ENCODE results near the gene FOXO6.

Gene FOXO6

DNA sequence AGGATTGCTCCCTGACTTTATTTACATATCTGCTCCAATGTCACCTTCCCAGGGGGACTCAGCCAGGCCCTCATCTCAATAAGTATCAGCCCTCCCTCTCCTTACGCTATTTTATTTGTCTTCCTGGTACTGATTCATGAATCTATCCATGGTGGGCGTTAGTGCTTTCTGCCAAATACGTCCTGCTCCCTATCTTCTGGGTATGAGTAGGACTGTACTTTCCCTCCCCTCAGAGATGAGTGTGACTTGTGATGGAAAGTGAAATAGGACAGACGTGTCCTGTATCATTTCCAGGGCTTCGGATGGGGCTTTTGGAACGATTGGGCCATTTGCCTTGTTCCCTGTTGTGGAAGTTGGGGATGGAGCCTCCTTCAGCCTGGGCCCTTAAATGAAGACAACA lies 47.5 kb downstream of the FOXO6 start:
- DNase-seq (ENCODE audit: low read depth), result no peak

DNA sequence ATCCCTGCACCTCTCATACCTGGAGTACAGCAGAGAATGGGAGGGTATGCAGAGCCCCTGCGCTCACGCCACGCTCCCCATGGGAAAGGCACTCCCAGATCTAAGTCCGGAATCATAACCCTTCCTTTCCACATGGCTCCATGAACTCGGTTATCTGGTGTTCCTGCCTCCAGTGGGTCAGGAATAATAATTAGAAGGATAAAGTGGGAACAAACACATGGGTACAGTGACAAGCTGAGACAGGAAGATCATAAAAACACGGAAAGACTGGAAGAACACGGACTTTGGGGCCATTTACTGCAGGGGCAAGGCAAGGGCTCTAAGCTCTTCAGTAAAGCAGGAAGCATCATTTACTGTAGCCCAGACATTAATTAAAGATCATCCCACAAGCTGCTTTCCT lies 48.6 kb downstream of the FOXO6 start:
- DNase-seq (ENCODE audit: low read depth), result no peak

DNA sequence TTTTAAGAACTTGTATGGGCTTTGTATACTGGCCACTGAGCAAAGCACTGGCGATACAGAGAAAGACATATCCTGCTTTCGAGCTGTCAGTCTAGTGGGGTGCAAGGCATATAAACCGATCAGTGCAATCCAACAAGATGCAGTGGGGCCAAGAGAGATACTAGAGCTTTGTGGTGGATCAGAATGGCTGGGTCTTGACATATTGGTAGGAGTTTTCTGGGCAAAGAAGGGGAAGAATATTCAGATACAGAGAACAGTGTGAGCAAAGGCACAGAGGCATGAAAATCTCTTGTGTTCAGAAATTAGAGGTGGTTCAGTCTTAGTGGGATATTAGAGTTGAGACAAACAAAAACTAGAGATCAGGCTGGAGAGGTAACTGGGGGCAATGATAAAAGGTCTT lies 49.2 kb downstream of the FOXO6 start:
- no peak for DNase-seq (ENCODE audit: low read depth)

DNA sequence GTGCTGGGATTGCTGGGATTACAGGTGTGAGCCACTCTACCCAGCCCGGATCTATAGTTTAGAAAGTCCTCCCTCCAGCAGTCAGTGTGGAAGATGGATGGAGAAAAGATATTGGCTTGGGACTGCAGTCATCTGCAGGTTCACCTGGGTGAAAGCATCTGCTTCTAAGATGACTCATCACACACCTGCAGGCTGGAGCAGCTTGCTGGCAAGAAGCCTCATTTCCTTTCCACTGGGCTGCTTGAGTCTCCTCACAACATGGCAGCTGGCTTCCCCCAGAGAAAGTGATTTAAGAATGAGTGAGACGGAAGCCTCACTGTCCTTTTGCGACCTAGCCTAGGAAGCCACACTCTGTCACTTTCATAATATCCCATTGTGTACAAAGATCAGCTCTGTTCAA lies 50.0 kb downstream of the FOXO6 start:
- DNase-seq (ENCODE audit: low read depth), result no peak

DNA sequence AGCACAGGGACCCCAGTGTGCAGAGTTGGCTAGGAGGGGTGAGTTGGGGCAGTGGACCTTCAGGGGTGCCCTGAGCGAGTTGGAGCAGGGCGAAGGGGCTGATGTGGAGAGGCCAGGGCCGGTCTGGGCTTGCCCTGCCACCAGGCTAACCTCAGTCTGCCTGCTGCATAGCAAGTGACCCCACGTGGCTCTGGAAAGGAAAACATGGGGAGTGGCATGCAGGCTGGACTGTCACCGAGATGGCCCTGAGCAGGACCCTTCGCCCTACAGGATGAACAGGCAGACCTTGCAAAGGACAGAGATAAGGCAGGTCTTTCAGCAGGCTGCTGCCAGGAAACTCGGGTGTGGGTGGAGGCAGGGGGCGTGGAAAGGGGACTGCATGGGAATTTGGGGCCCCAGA lies 51.5 kb downstream of the FOXO6 start:
- no peak for DNase-seq (ENCODE audit: low read depth)

DNA sequence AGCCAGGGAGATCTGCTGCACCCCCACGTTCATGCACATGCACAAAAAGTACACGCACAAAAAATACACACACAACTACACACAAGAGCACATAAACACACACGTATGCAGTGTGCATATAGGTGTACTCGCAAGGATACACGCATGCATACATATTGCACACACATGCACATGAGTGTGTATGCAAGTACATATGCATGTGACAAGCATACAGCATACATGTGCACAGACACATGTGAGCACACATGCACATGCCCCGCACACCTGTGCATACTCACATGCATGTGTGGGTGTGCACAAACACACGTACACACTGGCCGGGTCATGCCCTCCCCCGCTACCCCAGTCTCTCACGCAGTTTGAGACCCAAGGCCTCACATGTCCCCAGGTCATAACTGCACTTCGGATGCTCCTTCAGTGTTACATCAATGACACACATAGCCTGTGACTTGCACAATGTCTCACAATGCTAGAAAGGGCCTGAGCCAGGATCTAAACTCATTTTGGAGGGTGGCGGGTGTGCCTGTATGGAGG lies 52.6 kb downstream of the FOXO6 start:
- DNase-seq (ENCODE audit: low read depth), result no peak

DNA sequence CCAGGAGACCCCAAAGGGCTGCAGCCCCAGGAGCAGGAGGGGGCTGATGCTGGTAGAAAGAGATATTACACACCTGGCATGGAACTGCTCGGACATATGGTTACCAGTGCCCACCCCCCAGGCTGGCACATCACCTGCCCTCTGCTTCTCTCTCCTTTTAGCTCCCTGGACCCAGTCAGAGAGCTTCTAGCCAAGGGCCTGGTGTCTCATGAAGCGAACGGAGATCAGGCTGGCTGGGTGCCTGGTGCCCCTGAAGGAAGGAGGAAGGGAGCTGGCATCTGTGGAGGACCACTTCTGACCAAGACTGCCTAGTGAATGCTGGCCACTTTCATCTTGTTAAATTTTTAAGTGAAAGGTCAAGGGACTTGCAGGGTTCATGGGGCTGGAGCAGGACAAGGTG lies 53.1 kb downstream of the FOXO6 start:
- no peak for DNase-seq (ENCODE audit: low read depth)

DNA sequence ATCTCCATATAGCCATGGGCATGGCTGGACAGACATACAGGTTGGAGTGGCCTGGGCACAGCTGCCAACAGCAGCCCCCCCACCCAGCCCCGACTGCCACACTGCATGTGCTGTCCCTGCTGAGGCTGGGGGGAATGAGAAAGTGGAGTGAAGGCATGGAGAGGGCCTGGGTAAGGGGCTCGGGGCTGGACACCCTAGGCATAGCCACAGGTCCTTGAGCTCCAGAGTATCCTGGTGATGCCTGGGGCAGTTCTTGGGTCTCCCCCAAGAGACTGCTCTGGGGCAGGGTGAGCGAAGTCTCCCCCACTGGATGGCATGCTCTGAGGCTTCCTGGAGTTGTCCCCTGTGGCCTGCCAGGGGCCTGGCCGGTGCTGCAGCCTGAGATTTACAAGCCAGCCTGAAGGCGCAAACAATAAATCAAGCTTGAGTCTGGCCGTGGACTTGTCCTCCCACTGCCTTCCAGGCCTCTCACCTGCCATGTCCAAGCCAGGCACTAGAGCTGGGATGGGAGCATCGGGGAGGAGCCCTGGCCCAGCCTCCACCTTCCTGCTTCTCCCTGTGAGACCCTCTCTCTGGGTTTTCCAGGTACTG lies 53.6 kb downstream of the FOXO6 start:
- no peak for DNase-seq (ENCODE audit: low read depth)

DNA sequence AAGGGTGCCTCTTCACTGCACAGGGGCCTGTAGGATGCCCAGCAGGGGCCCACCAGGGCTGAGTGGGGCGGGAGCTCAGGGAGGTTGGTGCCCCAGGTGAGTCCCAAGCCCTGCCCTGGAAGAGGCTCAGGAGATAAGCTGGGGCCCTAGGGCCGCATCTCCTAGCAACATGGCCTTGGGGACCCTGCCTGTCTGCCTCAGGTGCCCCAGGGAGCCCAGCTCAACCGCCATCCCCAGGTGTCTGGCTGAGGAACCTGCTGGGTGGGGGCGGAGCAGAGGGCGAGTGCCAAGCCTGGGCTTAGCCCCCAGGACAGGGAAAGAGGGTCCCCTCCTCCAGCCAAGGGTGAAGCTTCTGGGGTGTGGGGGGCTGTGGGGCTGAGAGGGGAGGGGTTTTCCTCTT lies 54.8 kb downstream of the FOXO6 start:
- no peak for DNase-seq (ENCODE audit: low read depth)

DNA sequence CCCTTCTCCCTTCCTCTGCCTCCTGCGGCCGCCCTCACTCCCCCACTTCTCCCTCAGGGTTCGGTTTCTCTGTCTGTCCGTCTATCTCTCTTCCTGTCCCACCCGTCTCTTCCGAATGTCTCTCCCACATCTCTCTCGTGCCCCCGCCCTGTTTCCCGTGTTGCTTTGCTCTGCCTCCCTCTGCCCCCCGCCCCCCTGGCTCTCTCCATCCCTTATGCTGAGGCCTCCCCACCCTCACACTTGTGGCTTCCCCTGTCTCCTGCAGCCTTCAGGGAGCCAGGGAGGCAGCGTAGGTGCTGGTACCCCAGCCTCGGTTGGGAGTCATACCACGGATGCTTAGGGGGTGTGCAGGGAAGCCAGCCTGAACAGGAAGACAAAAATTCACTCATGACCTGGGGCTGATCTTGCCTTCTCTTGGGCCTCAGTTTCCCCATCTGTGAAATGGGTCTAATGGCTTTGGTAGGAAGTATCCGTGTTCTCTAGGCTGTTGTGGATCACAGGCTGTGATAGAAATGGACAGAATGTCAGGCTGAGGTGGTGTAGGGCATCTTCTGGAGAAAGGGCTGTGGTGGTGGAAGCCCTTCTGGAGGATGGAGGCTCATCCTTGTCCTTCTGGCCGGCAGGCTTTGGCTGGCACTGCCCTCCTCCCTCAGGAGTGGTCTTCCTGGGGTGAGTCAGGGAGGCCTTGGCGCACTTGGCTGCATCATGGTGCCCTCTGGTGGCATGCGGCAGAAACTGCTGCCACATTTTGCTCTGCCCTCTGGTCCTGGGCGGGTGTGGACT lies 55.5 kb downstream of the FOXO6 start:
- peak; percentile 36 for DNase-seq (ENCODE audit: low read depth)

DNA sequence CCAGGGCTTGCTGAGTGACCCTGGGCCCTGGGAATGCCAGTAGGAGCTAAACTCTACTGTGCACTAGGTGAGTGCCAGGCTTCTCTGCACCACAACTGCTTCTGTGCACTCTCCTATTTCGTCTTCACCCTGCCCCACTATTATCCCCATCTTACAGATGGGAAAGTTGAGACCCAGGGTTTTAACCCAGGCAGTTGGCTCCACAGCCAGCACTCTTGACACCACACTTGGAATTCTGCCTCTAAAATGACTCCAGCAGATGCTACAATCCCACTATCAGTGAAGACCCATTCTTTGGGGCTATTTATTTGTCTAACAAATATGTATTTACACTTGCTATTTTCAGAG lies 56.1 kb downstream of the FOXO6 start:
- DNase-seq (ENCODE audit: low read depth), result no peak

DNA sequence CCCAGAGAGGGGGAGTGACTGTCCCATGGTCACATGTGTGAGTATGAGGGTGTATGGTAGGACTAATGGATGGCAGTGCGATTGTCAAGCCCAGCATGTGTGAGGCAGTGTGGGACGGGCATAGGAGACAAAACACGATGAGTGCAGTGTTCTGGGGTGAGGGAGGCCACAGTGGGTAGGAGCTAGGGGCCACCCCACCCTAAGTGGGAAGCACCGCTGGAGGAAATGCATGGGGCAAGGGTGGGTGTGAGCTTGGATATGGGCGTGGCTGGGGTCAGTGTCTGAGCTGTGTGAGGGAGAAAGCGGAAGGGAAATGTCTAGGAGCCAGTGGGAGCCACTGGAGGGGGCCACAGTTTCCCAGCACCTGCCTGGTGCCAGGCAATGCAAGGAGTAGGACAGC lies 56.5 kb downstream of the FOXO6 start:
- DNase-seq (ENCODE audit: low read depth), result no peak

DNA sequence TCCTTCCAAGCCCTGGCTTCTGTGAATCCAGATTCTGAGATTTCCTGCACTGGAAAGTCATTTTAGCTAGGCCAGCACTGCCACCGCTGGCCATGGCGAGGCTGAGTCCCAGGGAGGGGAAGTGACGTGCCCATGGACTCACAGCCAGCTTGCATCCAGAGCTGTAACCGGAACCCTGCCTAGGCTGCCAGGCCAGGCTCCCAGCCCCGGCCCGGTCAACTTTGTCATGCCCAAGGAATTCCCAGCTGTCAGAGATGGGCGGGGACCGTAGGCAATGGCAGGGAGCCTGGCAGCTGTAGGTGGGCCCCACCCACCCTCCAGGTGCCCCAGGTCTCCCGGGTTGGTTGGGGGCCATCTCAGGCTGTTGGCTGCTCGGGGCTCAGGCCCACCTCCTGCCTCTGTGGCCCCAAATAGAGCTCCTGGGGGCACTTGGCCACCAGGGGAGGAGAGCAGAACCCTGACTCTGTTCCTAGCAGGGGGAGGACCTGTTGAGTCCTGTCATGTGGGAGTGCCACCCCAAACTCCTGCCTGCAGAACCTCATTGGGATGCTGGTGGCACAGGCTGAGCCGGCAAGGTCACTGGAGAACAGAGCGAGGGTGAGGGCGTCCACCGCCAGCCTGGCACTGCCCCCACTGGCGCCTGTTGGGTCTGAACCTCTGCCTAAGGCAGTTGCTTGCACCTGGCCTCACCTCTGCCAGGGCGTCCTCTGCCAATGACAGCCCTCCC lies 57.8 kb downstream of the FOXO6 start:
- DNase-seq (ENCODE audit: low read depth), result peak; percentile 80

DNA sequence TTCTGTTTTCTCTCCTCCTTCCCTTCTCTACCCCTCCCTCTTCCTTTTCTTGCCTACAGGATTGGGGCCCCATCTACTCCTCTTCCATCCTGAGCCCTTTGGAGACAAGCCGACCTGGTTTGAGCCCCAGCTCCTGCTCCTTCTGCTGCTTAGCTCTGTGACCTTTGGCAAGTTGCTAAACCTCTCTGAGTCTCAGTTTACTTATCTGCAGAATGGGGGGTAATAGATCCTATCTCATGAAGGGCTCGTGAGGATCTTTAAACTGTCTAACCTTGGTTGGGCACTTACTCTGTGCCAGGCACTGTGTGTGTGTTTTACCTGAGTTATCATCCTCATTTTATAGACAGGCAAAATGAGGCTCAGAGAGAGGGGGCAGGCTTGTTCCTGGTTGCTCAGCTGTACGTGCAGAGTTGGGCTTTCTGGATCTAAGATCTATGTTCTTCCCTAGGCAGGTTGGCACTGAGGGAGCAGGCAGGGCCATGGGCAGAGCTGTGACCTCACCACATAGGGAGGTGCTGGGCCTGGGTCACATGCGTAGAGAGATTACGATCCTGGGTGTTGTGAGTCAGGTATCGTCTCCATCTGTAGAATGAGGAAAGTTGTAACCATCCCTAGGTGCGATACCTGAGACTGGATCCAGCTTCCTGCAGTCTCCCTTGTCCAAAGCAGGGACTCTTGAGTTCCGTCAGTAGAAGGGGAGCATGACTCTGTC lies 58.5 kb downstream of the FOXO6 start:
- DNase-seq (ENCODE audit: low read depth), result no peak

DNA sequence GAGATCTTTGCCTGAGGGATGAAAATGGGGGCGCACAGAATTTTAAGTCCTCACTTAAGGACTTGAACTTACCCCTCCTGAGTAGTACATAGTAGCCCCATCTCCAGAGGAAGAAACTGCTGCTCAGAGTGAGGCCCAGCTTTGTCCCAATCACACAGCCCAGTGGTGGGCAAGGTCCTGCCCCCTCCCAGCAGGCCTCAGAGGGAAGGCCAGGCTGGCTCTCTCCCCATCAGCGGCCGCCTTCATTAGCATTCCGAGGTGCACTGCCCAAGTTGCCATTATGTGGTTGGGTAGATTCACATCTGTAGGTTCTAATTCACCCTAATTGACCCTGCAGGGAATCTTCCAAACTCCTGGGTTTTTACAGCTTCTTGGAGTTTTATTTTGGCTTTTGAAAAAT lies 59.1 kb downstream of the FOXO6 start:
- DNase-seq (ENCODE audit: low read depth), result no peak

DNA sequence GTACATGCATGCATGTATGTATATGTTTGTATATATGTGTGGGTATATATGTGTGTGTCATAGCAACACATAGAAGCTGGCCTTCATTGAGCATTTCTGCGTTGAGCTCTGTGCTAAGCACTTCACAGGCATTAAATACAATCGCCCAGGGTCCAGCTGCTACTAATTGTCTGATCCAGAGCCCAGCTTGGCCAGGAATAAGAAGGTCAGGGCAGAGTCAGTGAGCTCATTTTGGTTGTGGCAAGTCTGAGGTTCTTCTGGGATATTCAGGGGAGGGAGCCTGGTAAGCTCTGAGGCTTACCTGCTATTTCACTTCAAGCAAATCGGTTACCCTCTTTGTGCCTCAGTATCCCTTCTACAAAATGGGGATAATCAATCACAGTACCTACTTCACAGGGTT lies 59.6 kb downstream of the FOXO6 start:
- DNase-seq (ENCODE audit: low read depth), result no peak

DNA sequence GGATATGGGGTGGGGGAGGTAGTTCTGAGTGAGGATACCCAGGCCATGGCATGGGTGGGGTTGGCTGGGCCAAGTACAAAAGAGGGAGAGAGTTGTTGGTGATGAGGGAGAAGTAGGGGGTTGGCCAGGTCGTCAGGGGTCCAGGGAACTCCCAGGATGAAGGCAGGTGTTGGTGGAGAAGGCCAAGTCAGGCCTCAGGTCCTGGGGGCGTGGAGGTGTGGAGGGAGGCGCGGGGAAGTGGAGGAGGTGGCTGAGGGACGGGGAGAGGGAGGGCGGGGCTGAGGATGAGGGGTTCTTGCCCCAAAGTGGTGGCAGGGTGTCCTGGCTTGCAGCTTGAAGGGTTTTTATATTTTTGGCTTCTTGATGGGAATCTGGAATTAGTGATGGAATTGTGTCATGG lies 61.1 kb downstream of the FOXO6 start:
- no peak for DNase-seq (ENCODE audit: low read depth)

DNA sequence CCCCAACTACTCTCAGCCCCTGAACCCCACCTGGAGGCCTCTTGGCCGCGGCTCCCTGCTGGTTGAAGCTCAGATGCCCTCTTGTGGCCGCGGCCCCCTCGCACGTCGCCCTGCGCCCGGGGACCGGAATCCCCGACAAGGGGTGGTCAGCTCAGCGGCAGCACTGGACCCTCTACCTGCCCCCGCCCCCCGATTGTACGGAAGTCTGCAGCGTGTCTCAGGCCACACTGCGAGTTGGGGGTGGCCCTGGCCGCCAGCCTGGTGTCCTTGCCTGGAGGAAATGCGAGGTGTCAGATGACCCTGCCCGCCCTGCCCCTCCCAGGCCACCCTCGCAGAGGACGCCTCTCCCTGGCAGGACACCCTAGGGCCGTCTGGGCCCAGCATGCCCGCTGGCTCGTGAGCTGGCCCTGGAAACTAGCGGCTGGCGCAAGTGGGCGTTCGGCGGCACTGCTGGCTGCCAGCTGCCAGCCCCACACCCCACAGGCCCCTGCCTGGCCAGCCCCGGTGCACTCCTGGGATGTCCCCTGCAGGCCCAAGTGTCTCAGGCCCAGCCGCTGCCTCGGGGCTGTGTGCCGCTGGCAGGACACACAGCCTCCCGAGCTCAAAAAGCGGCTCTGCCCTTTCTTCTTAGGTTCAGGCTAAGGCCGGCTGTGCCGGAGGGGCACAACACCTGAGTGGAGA lies 62.4 kb downstream of the FOXO6 start:
- DNase-seq (ENCODE audit: low read depth), result no peak

DNA sequence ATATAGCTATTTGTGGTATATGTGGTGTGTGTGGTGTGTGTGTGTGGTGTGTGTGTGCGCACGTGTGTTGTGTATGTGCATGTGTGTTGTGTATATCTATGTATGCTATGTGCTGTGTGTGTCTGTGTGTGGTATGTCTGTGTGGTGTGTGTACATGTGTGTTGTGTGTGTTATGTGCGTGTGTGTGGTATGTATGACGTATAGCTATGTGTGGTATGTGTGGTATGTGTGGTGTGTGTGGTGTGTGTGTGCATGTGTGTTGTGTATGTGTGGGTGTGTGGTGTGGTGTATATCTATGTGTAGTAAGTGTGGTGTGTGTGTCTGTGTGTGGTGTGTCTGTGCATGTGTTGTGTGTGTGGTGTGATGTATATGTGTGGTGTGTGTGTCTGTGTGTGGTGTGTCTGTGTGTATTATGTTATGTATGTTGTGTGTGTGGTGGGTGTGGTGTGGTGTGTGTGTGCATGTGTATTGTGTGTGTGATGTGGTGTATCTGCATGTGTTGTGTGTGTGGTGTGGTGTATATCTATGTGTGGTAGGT lies 63.4 kb downstream of the FOXO6 start:
- DNase-seq (ENCODE audit: low read depth), result no peak

DNA sequence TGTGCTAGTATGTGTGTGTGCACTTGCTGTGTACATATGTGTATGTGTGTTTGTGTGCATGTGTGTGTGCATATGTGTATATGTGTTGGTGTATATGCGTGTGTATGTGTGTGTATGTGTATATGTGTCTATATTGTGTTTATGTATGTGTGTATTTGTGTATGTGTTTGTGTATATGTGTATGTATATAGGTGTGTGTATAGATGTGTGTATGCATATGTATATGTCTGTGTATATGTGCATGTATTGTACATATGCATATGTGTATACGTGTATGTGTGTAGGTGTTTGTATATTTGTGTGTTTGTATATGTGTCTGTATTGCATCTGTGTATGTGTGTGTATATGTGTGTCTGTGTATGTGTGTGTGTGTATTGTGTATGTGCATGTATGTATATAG lies 64.1 kb downstream of the FOXO6 start:
- no peak for DNase-seq (ENCODE audit: low read depth)

DNA sequence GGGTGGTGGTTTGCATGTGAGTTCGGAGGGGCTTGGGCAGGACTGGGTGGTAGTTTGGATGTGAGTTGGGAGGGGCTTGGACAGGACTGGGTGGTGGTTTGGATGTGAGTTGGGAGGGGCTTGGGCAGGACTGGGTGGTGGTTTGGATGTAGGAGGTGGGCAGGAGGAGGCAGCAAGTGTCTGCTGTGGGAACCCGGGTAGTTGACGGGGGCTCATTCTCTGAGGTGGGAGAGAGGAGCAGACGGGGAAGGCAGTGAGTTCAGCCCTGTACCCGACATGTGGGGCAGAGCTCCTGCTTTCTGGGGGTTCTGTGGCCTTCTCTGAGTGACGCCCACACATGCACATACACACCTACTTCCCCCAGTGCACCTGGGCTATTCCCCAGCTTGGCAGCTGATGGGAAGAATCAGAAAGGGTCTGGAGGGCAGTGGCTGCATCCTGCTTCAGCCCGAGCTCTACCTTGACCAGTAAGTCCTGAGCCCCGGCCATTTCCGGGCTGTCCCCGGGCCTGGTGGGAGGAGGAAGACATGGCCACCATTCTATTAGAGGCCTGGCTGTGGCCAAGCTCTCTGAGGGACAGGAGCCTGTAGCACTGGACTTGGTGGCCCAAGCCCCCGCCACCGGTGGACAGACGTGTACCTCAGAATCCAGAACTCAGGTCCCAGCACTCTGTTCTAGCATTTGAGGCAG lies 65.1 kb downstream of the FOXO6 start:
- no peak for DNase-seq (ENCODE audit: low read depth)

All from stromal cell of bone marrow (primary cell).